Liver (tissue), 3 donors: ENCODE results near the gene ANAPC7.

Source experiments
- GABPA ChIP-seq, 2 donors: IDR thresholded peaks in 1 of 2; conservative IDR thresholded peaks in 1 of 2; 2 replicates each; pipeline ENCODE4 v1.6.1; 2016; ENCODE audit warnings: antibody characterized with exemption in 2 of 2, mild to moderate bottlenecking in 1 of 2, moderate library complexity in 1 of 2
- JUND ChIP-seq, 2 donors: IDR thresholded peaks; 2 replicates each; pipeline ENCODE4 v1.6.1; 2016; ENCODE audit warnings: antibody characterized with exemption in 2 of 2
- SP1 ChIP-seq: IDR thresholded peaks from 2 replicates; pipeline ENCODE4 v1.6.1; 2018; ENCODE audit warnings: antibody characterized with exemption, mild to moderate bottlenecking
- TAF1 ChIP-seq: conservative IDR thresholded peaks from 2 replicates; pipeline ENCODE4 v1.6.1; 2016; ENCODE audit warnings: antibody characterized with exemption, mild to moderate bottlenecking
- TF ChIP-seq, protein P1 (sequence below): fragments of 150-350 bp; IDR thresholded peaks from 2 replicates; pipeline ENCODE4 v1.5.1; 2017; ENCODE audit warnings: improper control_type of control experiment, low read depth, low read length; ENCODE audit not compliant: missing input control
- TF ChIP-seq, protein P2 (sequence below): IDR thresholded peaks from 2 replicates; pipeline ENCODE4 v1.6.1; 2016; ENCODE audit warnings: antibody characterized with exemption
- donor health status: healthy.
- donor health status: healthy.

DNA sequence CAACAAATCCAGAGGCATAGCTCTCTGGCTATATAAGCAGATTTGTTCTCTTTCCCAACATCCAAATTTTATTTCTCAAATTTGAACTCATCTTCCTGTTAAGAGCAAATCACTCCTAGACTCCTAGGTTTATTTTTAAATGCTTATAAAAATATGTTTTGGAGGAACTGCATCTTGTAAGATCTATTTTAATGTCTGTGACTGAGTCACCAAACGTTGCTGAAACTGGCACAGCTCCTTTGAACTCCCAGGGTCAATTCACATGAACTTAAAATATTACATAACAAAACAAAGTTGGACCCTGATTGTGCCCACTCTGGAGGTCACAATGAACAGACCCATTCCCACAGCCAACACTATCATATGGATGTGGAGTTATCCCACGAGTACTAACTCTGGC lies 23.9 kb downstream of the ANAPC7 start:
- TF ChIP-seq, protein P1, sequence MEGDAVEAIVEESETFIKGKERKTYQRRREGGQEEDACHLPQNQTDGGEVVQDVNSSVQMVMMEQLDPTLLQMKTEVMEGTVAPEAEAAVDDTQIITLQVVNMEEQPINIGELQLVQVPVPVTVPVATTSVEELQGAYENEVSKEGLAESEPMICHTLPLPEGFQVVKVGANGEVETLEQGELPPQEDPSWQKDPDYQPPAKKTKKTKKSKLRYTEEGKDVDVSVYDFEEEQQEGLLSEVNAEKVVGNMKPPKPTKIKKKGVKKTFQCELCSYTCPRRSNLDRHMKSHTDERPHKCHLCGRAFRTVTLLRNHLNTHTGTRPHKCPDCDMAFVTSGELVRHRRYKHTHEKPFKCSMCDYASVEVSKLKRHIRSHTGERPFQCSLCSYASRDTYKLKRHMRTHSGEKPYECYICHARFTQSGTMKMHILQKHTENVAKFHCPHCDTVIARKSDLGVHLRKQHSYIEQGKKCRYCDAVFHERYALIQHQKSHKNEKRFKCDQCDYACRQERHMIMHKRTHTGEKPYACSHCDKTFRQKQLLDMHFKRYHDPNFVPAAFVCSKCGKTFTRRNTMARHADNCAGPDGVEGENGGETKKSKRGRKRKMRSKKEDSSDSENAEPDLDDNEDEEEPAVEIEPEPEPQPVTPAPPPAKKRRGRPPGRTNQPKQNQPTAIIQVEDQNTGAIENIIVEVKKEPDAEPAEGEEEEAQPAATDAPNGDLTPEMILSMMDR: no peak
- TF ChIP-seq TAF1: no peak
- TF ChIP-seq, protein P2, sequence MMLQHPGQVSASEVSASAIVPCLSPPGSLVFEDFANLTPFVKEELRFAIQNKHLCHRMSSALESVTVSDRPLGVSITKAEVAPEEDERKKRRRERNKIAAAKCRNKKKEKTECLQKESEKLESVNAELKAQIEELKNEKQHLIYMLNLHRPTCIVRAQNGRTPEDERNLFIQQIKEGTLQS: no peak
- no peak for TF ChIP-seq SP1
- TF ChIP-seq JUND (IDR thresholded peaks at IDR 0.05): no peak
- TF ChIP-seq GABPA (IDR thresholded peaks at IDR 0.05 in 1 of 2, conservative IDR thresholded peaks at IDR 0.05 in 1 of 2): no peak
